ENCODE data around the gene OR7G1. TPM values are rescaled to one million over a fixed set of nuclear protein-coding genes. Genes with fewer than 3 reads are reported as not detected.

Gene OR7G1
- total and polyA plus RNA-seq, 2 donors (not counting 3 experiments of a cell fraction or from before 2014, with no cell fraction given) = not detected

DNA sequence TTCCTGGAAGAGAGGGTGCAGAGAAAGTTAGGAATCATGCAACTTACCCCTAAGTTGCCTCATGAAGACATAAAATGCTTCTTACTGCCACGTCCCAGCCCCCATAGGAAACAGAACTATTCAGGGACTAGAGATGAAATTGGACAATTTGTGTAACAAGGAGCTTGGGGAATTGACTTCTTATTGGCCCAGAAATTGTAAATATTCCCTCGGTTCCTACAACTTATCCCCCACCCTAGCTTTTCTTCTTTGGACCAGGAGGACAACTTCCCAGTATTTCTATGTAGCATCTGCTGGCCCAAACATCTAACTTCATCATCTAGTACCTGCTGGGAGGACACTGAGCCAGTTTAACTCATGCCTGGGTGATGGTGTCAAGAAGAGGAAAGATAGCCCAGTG is 28.8 kb downstream of the OR7G1 start, which contains the start of gene OR1M1:
OR1M1 (plus strand) TSS at position 301 of the 400 bp plus-strand sequence. CDS start 6,184 bp downstream, outside the sequence.
- no peaks in the 10 kb centered on the region for H3K9me3 ChIP-seq (replicated peaks; ENCODE audit: control insufficient read depth, insufficient read depth, low read length)
- no peaks in the 10 kb centered on the region for H3K79me2 ChIP-seq (ENCODE audit: control insufficient read depth, insufficient read depth, low read length)
- CTCF ChIA-PET = no interaction called here
- H3K27ac ChIP-seq (ENCODE audit: insufficient read depth, low read depth, low read length) = no peak within 1 kb of the TSS
- no peaks in the 10 kb centered on the region for H3K27me3 ChIP-seq (ENCODE audit: control insufficient read depth in 2 of 2, insufficient read depth in 2 of 2, low read length in 2 of 2)
- FAIRE-seq (no peak), DNase-seq (ENCODE audit: low read depth, low spot score) (no peak)
- no peaks in the 10 kb centered on the region for H3K36me3 ChIP-seq (ENCODE audit: control insufficient read depth in 2 of 2, extremely low read depth in 1 of 2, insufficient read depth in 2 of 2, low read length in 2 of 2)
- no peak for TF ChIP-seq MAX (IDR thresholded peaks at IDR 0.05; ENCODE audit: insufficient read depth, insufficient read length)
- no peak for TF ChIP-seq POLR2A (IDR thresholded peaks at IDR 0.05; ENCODE audit: low read depth, low read length)
- no peak for TF ChIP-seq POLR2AphosphoS5 (IDR thresholded peaks at IDR 0.05; ENCODE audit: insufficient read depth, low read depth, low read length)
- no peak for TF ChIP-seq MYC (IDR thresholded peaks at IDR 0.05; ENCODE audit: low read depth, low read length)
- no peak for TF ChIP-seq CTCF (IDR thresholded peaks at IDR 0.05; ENCODE audit: extremely low read depth in 1 of 2, insufficient read depth in 1 of 2, low read depth in 1 of 2, low read length in 2 of 2)
- TF ChIP-seq GATA2 (IDR thresholded peaks at IDR 0.05; ENCODE audit: insufficient read depth, insufficient read length, low read depth, low read length) = no peak
- TF ChIP-seq JUN (IDR thresholded peaks at IDR 0.05; ENCODE audit: borderline replicate concordance, insufficient read depth, insufficient read length, low read depth) = no peak
- no peak for TF ChIP-seq FOS (IDR thresholded peaks at IDR 0.05; ENCODE audit: borderline replicate concordance, insufficient read depth, low read length)
- no peak for TF ChIP-seq EZH2 (IDR thresholded peaks at IDR 0.05; ENCODE audit: borderline replicate concordance, low read depth, low read length, severe bottlenecking)
- no peaks in the 10 kb centered on the region for H3K4me1 ChIP-seq (ENCODE audit: control insufficient read depth, extremely low read depth, insufficient read depth, low read length)
- no peak within 1 kb of the TSS for H3K4me3 ChIP-seq (replicated peaks in 1 of 3; ENCODE audit: insufficient read depth in 1 of 3, low read depth in 1 of 3, low read length in 3 of 3)
- H3K4me2 ChIP-seq (ENCODE audit: insufficient read depth, low read length) = no peak within 1 kb of the TSS
- no TSS peak for BruUV-seq (replicated peaks)
- POLR2A ChIA-PET = no interaction called here
- intact Hi-C loops (cut with micrococcal nuclease) (no loop called here), dilution Hi-C loops (cut with MboI; ENCODE audit: extremely low pct_ligation_motif_present, low sequenced_read_pairs) (no loop called here)
- H2AFZ ChIP-seq (ENCODE audit: low read depth, low read length) = no peak within 1 kb of the TSS
- H3K9ac ChIP-seq (replicated peaks; ENCODE audit: extremely low read depth, insufficient read depth, low read length) = no peak within 1 kb of the TSS
- H3K9me1 ChIP-seq (replicated peaks; ENCODE audit: control insufficient read depth, extremely low read depth, insufficient read depth, low read length) = no peaks in the 10 kb centered on the region
- H4K20me1 ChIP-seq (replicated peaks; ENCODE audit: control insufficient read depth, extremely low read depth, insufficient read depth, low read length) = no peaks in the 10 kb centered on the region
